ENCODE data around the gene NPHP4.

DNA sequence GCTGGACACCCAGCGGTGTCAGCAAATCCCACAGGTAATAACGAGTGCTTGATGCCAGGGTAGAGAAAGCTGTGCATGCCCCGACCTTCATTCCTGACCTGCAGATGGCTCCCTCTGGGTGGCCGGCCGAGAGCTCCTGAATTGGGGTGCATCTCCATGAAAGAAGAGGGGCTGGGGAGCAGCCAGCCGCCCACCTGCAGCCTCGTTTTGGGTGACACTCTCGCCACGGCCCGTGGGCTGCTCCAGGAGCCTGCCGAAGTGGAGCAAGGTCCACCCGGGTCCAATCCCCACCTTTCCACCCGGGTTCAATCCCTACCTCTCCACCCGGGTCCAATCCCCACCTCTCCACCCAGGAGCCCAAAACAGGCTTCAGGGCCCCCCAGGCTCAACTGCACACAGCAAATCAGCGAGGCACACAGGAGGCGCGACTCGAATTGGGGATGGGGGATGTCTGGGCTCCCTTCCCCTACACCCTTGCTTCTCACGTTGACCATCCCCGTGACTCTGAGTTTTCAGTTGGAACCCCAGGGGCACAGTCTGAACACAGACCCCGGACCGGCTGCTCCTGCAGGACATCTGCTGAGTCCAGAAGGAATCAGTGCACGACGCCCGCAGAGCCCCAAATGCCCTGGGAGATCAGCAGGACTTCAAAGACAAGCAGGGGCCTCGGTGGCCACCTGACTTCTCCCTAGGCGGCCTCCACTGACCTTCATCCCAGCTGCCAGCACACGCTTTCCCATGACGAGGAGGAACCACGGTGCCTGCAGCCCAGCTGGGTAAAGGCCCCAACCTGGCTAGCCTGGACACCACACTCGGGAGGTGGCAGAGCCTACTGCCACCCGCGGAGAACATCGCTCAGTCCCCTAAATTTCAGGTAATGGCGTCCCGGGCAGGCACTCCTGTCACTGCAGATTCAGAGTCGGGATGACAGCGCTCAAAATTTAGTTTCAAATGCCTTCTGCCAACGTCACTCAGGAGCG is 159.0 kb downstream of the NPHP4 start:
- TF ChIP-seq, protein P1, sequence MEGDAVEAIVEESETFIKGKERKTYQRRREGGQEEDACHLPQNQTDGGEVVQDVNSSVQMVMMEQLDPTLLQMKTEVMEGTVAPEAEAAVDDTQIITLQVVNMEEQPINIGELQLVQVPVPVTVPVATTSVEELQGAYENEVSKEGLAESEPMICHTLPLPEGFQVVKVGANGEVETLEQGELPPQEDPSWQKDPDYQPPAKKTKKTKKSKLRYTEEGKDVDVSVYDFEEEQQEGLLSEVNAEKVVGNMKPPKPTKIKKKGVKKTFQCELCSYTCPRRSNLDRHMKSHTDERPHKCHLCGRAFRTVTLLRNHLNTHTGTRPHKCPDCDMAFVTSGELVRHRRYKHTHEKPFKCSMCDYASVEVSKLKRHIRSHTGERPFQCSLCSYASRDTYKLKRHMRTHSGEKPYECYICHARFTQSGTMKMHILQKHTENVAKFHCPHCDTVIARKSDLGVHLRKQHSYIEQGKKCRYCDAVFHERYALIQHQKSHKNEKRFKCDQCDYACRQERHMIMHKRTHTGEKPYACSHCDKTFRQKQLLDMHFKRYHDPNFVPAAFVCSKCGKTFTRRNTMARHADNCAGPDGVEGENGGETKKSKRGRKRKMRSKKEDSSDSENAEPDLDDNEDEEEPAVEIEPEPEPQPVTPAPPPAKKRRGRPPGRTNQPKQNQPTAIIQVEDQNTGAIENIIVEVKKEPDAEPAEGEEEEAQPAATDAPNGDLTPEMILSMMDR (IDR thresholded peaks at IDR 0.05), result no peak
- TF ChIP-seq POLR2AphosphoS5 (IDR thresholded peaks at IDR 0.05), result no peak
- no peak for TF ChIP-seq POLR2A (IDR thresholded peaks at IDR 0.05)
- TF ChIP-seq EP300 (IDR thresholded peaks at IDR 0.05; ENCODE audit: low read depth), result no peak

Measured in transverse colon (tissue), 4 donors.